H1 (cell line): ENCODE measurements around the gene MUC5AC.

Experiments used
- ASH2L ChIP-seq: fragments of 200-600, 300-600 bp; sonication (generic); IDR thresholded peaks from one replicate; pipeline ENCODE4 v1.7.1; 2017; ENCODE audit warnings: low read length
- CEBPB ChIP-seq: IDR thresholded peaks from 2 replicates; pipeline ENCODE4 v1.6.1; 2012; ENCODE audit warnings: low read depth, low read length
- CHD2 ChIP-seq: IDR thresholded peaks from 2 replicates; pipeline ENCODE4 v1.6.1; 2012; ENCODE audit warnings: low read length, improper control_type of control experiment
- CHD7 ChIP-seq: fragments of 300-600 bp; sonication (generic); IDR thresholded peaks from 2 replicates; pipeline ENCODE4 v1.7.1; 2012; ENCODE audit warnings: low read length, moderate library complexity, mild to moderate bottlenecking, inconsistent platforms; ENCODE audit not compliant: insufficient replicate concordance
- CTBP2 ChIP-seq: IDR thresholded peaks from 2 replicates; pipeline ENCODE4 v1.7.0; 2011; ENCODE audit warnings: borderline replicate concordance, mild to moderate bottlenecking, moderate library complexity, mixed read lengths, low read length; ENCODE audit not compliant: insufficient read depth, insufficient read length
- CTCF ChIP-seq, 3 experiments: IDR thresholded peaks; 1 replicate in 2 of 3; 2 replicates in 1 of 3; pipeline versions ENCODE4 v1.5.1 to v1.6.1; 2011; ENCODE audit warnings: low read length in 3 of 3, mild to moderate bottlenecking in 3 of 3, inconsistent platforms in 2 of 3, low read depth in 1 of 3, moderate library complexity in 1 of 3; ENCODE audit not compliant: insufficient read depth in 1 of 3; ENCODE audit errors: control extremely low read depth in 1 of 3
- EP300 ChIP-seq, 2 experiments: IDR thresholded peaks; 1 replicate in 1 of 2; 2 replicates in 1 of 2; pipeline ENCODE4 v1.6.1; 2011 to 2012; ENCODE audit warnings: low read depth in 2 of 2, low read length in 2 of 2, mild to moderate bottlenecking in 2 of 2, borderline replicate concordance in 1 of 2, inconsistent platforms in 1 of 2, moderate library complexity in 1 of 2
- FOSL1 ChIP-seq: IDR thresholded peaks from 2 replicates; pipeline ENCODE4 v1.6.1; 2011; ENCODE audit warnings: mild to moderate bottlenecking, low read depth, low read length, moderate library complexity; ENCODE audit not compliant: insufficient read depth
- KDM1A ChIP-seq: fragments of 200-600, 300-600 bp; sonication (generic); IDR thresholded peaks from 2 replicates; pipeline ENCODE4 v1.7.1; 2016; ENCODE audit warnings: mild to moderate bottlenecking, low read length, borderline replicate concordance
- POLR2A ChIP-seq, 2 experiments: IDR thresholded peaks; 1 replicate in 1 of 2; 2 replicates in 1 of 2; pipeline ENCODE4 v1.6.1; 2011; ENCODE audit warnings: low read depth in 2 of 2, low read length in 2 of 2, mild to moderate bottlenecking in 2 of 2; ENCODE audit errors: control extremely low read depth in 1 of 2
- RFX5 ChIP-seq: IDR thresholded peaks from 2 replicates; pipeline ENCODE4 v1.6.1; 2011; ENCODE audit warnings: low read depth, low read length, improper control_type of control experiment, borderline replicate concordance
- RXRA ChIP-seq: IDR thresholded peaks from 2 replicates; pipeline ENCODE4 v1.6.1; 2011; ENCODE audit warnings: low read depth, mild to moderate bottlenecking, low read length, moderate library complexity; ENCODE audit not compliant: insufficient read depth
- SP1 ChIP-seq: IDR thresholded peaks from 2 replicates; pipeline ENCODE4 v1.6.1; 2011; ENCODE audit warnings: low read depth, low read length
- SRF ChIP-seq: IDR thresholded peaks from 2 replicates; pipeline ENCODE4 v1.6.1; 2011; ENCODE audit warnings: mild to moderate bottlenecking, low read depth, low read length, moderate library complexity

- TF ChIP-seq CTCF (IDR thresholded peaks at IDR 0.05; ENCODE audit: control extremely low read depth in 1 of 3, insufficient read depth in 1 of 3, low read depth in 1 of 3, low read length in 3 of 3) = no peak
- TF ChIP-seq FOSL1 = no peak
- TF ChIP-seq CTBP2 = no peak
- TF ChIP-seq EP300 (IDR thresholded peaks at IDR 0.05; ENCODE audit: borderline replicate concordance in 1 of 2, low read depth in 2 of 2, low read length in 2 of 2) = no peak
- TF ChIP-seq SP1 = no peak
- TF ChIP-seq POLR2A (IDR thresholded peaks at IDR 0.05; ENCODE audit: control extremely low read depth in 1 of 2, low read depth in 2 of 2, low read length in 2 of 2) = no peak
- no peak for TF ChIP-seq ASH2L
- no peak for TF ChIP-seq SRF
- no peak for TF ChIP-seq RXRA
- no peak for TF ChIP-seq CHD2
- TF ChIP-seq KDM1A = no peak
- no peak for TF ChIP-seq CEBPB
- TF ChIP-seq CHD7 = no peak
- no peak for TF ChIP-seq RFX5
These were observed 62.4 kb downstream of the MUC5AC start for GRCh38 chr11:1219834-1220815.
